GM18526 (cell line): ENCODE results near the gene PLVAP.

Experiments used
- POLR2A ChIP-seq: IDR thresholded peaks from 3 replicates; pipeline ENCODE4 v1.6.1; 2011; ENCODE audit not compliant: insufficient read length; ENCODE audit errors: extremely low read depth

PLVAP gene

GRCh38 chr19:17324357-17325114 is 52.6 kb downstream of the PLVAP start:
- TF ChIP-seq POLR2A, result no peak

GRCh38 chr19:17323964-17324332 is 53.2 kb downstream of the PLVAP start:
- no peak for TF ChIP-seq POLR2A

- no peak for TF ChIP-seq POLR2A
These were observed 53.7 kb downstream of the PLVAP start for GRCh38 chr19:17323300-17323963.

DNA sequence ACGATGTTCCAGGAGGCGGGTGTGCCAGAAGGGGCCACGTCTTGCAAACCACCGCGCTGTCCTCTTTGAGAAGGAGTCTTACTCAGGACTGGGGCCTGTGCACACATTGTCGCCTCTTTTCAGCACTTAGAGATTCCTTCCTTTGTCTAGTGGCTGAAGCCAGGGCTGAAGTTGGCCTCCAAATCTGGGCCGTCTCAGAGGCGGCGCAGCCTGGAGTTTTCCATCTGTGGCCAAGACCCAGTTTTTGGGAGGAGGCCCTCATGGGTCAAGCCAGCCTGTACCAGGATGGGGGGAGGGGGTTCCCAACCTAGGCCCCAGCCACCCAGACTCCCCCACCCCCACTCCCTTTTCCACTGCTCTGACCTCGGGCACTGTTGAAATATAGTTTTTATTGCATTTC is 54.3 kb downstream of the PLVAP start:
- no peak for TF ChIP-seq POLR2A

- no peak for TF ChIP-seq POLR2A
These were observed 55.3 kb downstream of the PLVAP start for GRCh38 chr19:17321655-17322489.

DNA sequence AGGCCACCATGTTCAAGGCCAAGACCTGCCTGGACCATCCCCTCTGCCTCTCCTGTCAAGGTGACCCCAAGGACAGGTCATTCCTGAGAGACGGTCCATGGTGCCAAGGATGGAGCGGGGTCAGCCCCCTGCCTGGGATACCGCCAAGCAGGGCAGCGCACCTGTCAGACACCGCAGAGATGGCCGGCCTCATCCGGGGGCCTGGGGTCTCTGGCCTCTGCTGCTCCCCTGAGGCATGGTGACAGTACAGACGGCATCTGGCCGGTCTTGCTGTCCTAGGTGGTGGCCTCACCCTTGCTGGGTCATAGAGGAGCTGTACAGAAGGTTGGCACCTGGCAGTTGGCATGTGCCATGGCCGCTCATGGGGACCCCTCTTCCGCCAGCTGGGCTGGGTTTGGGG is 56.7 kb downstream of the PLVAP start:
- TF ChIP-seq POLR2A, result no peak

GRCh38 chr19:17319473-17320238 is 57.5 kb downstream of the PLVAP start:
- no peak for TF ChIP-seq POLR2A

DNA sequence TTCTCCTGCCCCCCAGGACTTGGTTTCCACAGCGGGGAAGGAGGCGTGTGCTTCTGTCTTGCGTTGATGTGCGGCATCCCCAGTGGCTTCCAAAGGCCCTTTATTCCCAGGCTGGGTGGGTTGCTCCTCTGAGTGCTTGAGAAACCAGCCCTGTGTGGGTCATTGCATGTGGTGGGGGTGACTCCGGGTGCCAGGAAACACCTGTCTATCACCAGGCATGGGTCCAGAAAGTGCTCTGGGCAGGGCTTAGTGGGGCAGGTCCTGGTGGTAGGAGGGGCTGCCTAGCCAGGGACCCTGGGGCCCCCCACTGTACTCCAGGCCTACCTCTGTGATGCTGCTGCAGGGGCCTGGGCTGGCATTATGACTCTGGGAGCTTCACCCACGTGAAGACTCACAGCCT is 58.2 kb downstream of the PLVAP start:
- TF ChIP-seq POLR2A, result no peak

DNA sequence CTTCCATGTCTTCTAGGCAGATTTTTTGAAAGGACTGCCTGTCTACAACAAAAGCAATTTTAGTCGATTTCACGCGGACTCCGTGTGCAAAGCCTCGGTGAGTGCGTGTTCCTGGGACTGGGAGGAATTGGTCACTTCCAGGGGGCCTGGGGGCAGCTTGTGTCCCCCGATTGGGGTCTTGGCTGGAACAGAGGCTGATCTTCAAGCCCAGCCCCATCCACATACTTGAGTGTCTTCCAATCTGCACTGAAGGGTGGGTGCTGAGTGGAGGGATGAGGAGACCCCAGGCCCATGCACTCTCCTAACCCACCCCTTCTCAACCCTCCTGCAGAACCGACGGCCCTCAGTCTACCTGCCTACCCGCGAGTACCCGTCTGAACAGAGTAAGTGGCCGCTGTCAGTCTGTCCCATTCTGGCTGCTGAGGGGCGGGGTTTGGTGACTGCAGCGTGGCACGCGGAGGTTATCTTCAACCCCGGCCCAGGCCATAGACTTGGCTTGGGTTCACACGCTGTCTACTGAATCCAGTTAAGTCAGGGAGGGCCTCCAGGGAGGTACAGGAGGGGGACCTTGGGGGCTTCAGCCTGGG is 63.0 kb downstream of the PLVAP start:
- no peak for TF ChIP-seq POLR2A

- TF ChIP-seq POLR2A, result no peak
These were observed 64.7 kb downstream of the PLVAP start for GRCh38 chr19:17312189-17313113.

- no peak for TF ChIP-seq POLR2A
These were observed 65.5 kb downstream of the PLVAP start for GRCh38 chr19:17311455-17312188.

GRCh38 chr19:17309965-17310461 is 67.1 kb downstream of the PLVAP start:
- no peak for TF ChIP-seq POLR2A
